GM23338 (cell line): ENCODE results near the gene ARHGAP28. TPM values are rescaled to one million over a fixed set of nuclear protein-coding genes. Genes with fewer than 3 reads are reported as not detected.

Experiments
- ATAC-seq: fragments of 200-7000 bp; cut with Tn5 transposase; 3 replicates; pipeline ENCODE4 v1.9.1; 2020
- DNase-seq: peaks from one replicate; pipeline ENCODE4 v3.0.0-alpha.2; 2015; ENCODE audit warnings: low spot score
- H2AFZ ChIP-seq: fragments of 200-600 bp; sonication (generic); 2 replicates; pipeline ENCODE4 v1.8.0; 2016; ENCODE audit warnings: antibody characterized with exemption, mild to moderate bottlenecking, moderate library complexity
- H3F3A ChIP-seq: fragments of 200-600 bp; sonication (generic); replicated peaks from 2 replicates; pipeline ENCODE4 v1.8.0; 2017; ENCODE audit warnings: antibody characterized with exemption, mixed run types, low read depth
- H3K27ac ChIP-seq: fragments of 200-600 bp; sonication (generic); 2 replicates; pipeline ENCODE4 v1.6.1; 2016; ENCODE audit warnings: low read depth
- H3K27me3 ChIP-seq: fragments of 200-600 bp; sonication (generic); 2 replicates; pipeline ENCODE4 v1.8.0; 2016; ENCODE audit warnings: mild to moderate bottlenecking, mixed run types, moderate library complexity; ENCODE audit not compliant: insufficient read depth
- H3K36me3 ChIP-seq: fragments of 200-600 bp; sonication (generic); 2 replicates; pipeline ENCODE4 v1.8.0; 2016; ENCODE audit warnings: mild to moderate bottlenecking; ENCODE audit not compliant: insufficient read depth
- H3K4me1 ChIP-seq: fragments of 200-600 bp; sonication (generic); 2 replicates; pipeline ENCODE4 v1.8.0; 2016; ENCODE audit warnings: mild to moderate bottlenecking, moderate library complexity; ENCODE audit not compliant: insufficient read depth
- H3K4me2 ChIP-seq: fragments of 200-600 bp; sonication (generic); 2 replicates; pipeline ENCODE4 v1.7.1; 2017; ENCODE audit warnings: mixed run types
- H3K4me3 ChIP-seq: fragments of 200-600 bp; sonication (generic); 2 replicates; pipeline ENCODE4 v1.6.1; 2016; ENCODE audit warnings: mixed run types
- H3K79me2 ChIP-seq: fragments of 200-600 bp; sonication (generic); replicated peaks from 2 replicates; pipeline ENCODE4 v1.8.0; 2017; ENCODE audit warnings: mild to moderate bottlenecking; ENCODE audit not compliant: insufficient read depth
- H3K9me2 ChIP-seq: fragments of 200-600 bp; sonication (generic); 2 replicates; pipeline ENCODE4 v1.8.0; 2017; ENCODE audit not compliant: insufficient read depth
- H4K20me1 ChIP-seq: fragments of 200-600 bp; sonication (generic); replicated peaks from 2 replicates; pipeline ENCODE4 v1.8.0; 2017; ENCODE audit warnings: mild to moderate bottlenecking; ENCODE audit not compliant: insufficient read depth
- H3K27ac Mint-ChIP-seq: 2 replicates; pipeline ENCODE4 v1.8.0; 2020; ENCODE audit warnings: inconsistent platforms, mild to moderate bottlenecking, moderate library complexity, mixed read lengths
- H3K27me3 Mint-ChIP-seq: 3 replicates; pipeline ENCODE4 v1.8.0; 2022; ENCODE audit warnings: low read depth, mild to moderate bottlenecking, moderate library complexity, mixed read lengths, inconsistent platforms; ENCODE audit not compliant: insufficient read depth, poor library complexity
- H3K36me3 Mint-ChIP-seq: 3 replicates; pipeline ENCODE4 v1.8.0; 2021; ENCODE audit warnings: low read depth, mild to moderate bottlenecking, inconsistent platforms, moderate library complexity, mixed read lengths
- H3K4me1 Mint-ChIP-seq: 3 replicates; pipeline ENCODE4 v1.8.0; 2020; ENCODE audit warnings: mild to moderate bottlenecking, inconsistent platforms, mixed read lengths
- H3K4me3 Mint-ChIP-seq: 3 replicates; pipeline ENCODE4 v1.8.0; 2021; ENCODE audit warnings: moderate library complexity, mild to moderate bottlenecking, inconsistent platforms, mixed read lengths
- H3K9me3 Mint-ChIP-seq: 3 replicates; pipeline ENCODE4 v1.8.0; 2020; ENCODE audit warnings: moderate library complexity, mild to moderate bottlenecking, inconsistent platforms, mixed read lengths
- ETS1 ChIP-seq: IDR thresholded peaks from 2 replicates; pipeline ENCODE4 v1.6.1; 2016; ENCODE audit warnings: antibody characterized with exemption
- EZH2 ChIP-seq: fragments of 200-600 bp; sonication (generic); IDR thresholded peaks from one replicate; pipeline ENCODE4 v1.8.0; 2017; ENCODE audit warnings: antibody characterized with exemption, mild to moderate bottlenecking, low read depth; ENCODE audit not compliant: unreplicated experiment
- EZH2phosphoT487 ChIP-seq: fragments of 200-600 bp; sonication (generic); IDR thresholded peaks from one replicate; pipeline ENCODE4 v1.8.1; 2018; ENCODE audit warnings: antibody characterized with exemption; ENCODE audit not compliant: unreplicated experiment
- JUNB ChIP-seq: IDR thresholded peaks from one replicate; pipeline ENCODE4 v1.6.1; 2016; ENCODE audit warnings: antibody characterized with exemption; ENCODE audit not compliant: unreplicated experiment
- NANOG ChIP-seq: IDR thresholded peaks from 2 replicates; pipeline ENCODE4 v1.6.1; 2016; ENCODE audit warnings: antibody characterized with exemption, borderline replicate concordance
- POLR2AphosphoS5 ChIP-seq: IDR thresholded peaks from 2 replicates; pipeline ENCODE4 v1.6.1; 2016; ENCODE audit warnings: antibody characterized with exemption, low read depth
- REST ChIP-seq: IDR thresholded peaks from one replicate; pipeline ENCODE4 v1.6.1; 2018; ENCODE audit warnings: antibody characterized with exemption; ENCODE audit not compliant: unreplicated experiment
- ZNF114 ChIP-seq: fragments of 250-450 bp; sonication (Bioruptor Pico); IDR thresholded peaks from 2 replicates; pipeline ENCODE4 v1.5.0; 2020; ENCODE audit warnings: mild to moderate bottlenecking, moderate library complexity
- ZNF331 ChIP-seq: fragments of 250-450 bp; sonication (Bioruptor Pico); IDR thresholded peaks from 2 replicates; pipeline ENCODE4 v1.5.0; 2020; ENCODE audit warnings: low read depth, mild to moderate bottlenecking, moderate library complexity
- polyA plus RNA-seq: library from polyadenylated mRNA; unstranded; fragments of >200 nt; fragmentation: Nextera tagmentation; extraction: Ambion mirVana; gene quantifications from 2 replicates; pipeline ENCODE4 v1.2.1, GENCODE V29; 2016
- total RNA-seq: library from RNA; depleted of rRNA; stranded (reverse); fragments of >200 nt; shearing (Covaris generic); gene quantifications from 2 replicates; pipeline ENCODE4 v1.2.3, GENCODE V29; 2014

ARHGAP28 gene
- total and polyA plus RNA-seq, 2 experiments from 2014 or later, result 2.8 to 9.6 TPM

GRCh38 chr18:6795307-6795706 is 65.8 kb downstream of the ARHGAP28 start:
- H3K4me3 ChIP-seq, result no peak overlapping the region
- Mint-ChIP-seq H3K4me3 (no peak overlapping the region), H3K36me3 (peaks cover 5% of the 10 kb centered on the region; the same call in 2 of the 3 replicates)

GRCh38 chr18:6796511-6796910 is 67.0 kb downstream of the ARHGAP28 start:
- H3K36me3 Mint-ChIP-seq, result peaks cover 7% of the 10 kb centered on the region; the same call in 2 of the 3 replicates
- H3K9me3 Mint-ChIP-seq, result no peaks in the 10 kb centered on the region; the same call in 1 of the 3 replicates
- no peaks in the 10 kb centered on the region for H3K27me3 Mint-ChIP-seq

More at GRCh38 chr18:6795307-6795706, 65.8 kb downstream of the ARHGAP28 start:
- DNase-seq (no peak), ATAC-seq (peak; percentile 66)
- Mint-ChIP-seq H3K27ac (peak overlapping the region; percentile 66; the same call in 1 of the 2 replicates), H3K27me3 (peaks cover 3% of the 10 kb centered on the region), H3K4me1 (peaks cover 20% of the 10 kb centered on the region), H3K9me3 (no peaks in the 10 kb centered on the region; the same call in 2 of the 3 replicates)
- Histone ChIP-seq H4K20me1 (no peaks in the 10 kb centered on the region), H3K9me2 (0 out of 2 replicates have a peak, but pooled peaks cover 3% of the 10 kb centered on the region), H3K27ac (no peak overlapping the region), H3K27me3 (no peaks in the 10 kb centered on the region), H3K4me2 (no peak overlapping the region), H3K79me2 (no peaks in the 10 kb centered on the region), H2AFZ (no peak overlapping the region), H3K36me3 (no peaks in the 10 kb centered on the region), H3K4me1 (peaks cover 21% of the 10 kb centered on the region), H3F3A (no peaks in the 10 kb centered on the region)
- TF ChIP-seq NANOG (no peak), ZNF114 (no peak), ZNF331 (CRISPR knock-in tag) (no peak), JUNB (no peak), ETS1 (no peak), EZH2phosphoT487 (no peak)

More at GRCh38 chr18:6796511-6796910, 67.0 kb downstream of the ARHGAP28 start:
- TF ChIP-seq EZH2phosphoT487 (no peak), REST (no peak), JUNB (no peak), ETS1 (no peak), ZNF114 (no peak), POLR2AphosphoS5 (no peak), EZH2 (no peak)
- no peak overlapping the region for H3K4me2 ChIP-seq
- Mint-ChIP-seq H3K27ac (no peak overlapping the region), H3K4me1 (peaks cover 20% of the 10 kb centered on the region), H3K4me3 (no peak overlapping the region)
- no peak overlapping the region for H3K4me3 ChIP-seq
- 0 out of 2 replicates have a peak, but pooled peaks cover 3% of the 10 kb centered on the region for H3K9me2 ChIP-seq
- DNase-seq (no peak), ATAC-seq (no peak)
- no peak overlapping the region for H2AFZ ChIP-seq
- H3K79me2 ChIP-seq, result no peaks in the 10 kb centered on the region
- peaks cover 21% of the 10 kb centered on the region for H3K4me1 ChIP-seq
- no peaks in the 10 kb centered on the region for H4K20me1 ChIP-seq
- no peak overlapping the region for H3K27ac ChIP-seq
- H3F3A ChIP-seq, result no peaks in the 10 kb centered on the region
- no peaks in the 10 kb centered on the region for H3K36me3 ChIP-seq
- no peaks in the 10 kb centered on the region for H3K27me3 ChIP-seq
